H1 (cell line): Measurements from ENCODE around the gene PAWR. TPM values are rescaled to one million over a fixed set of nuclear protein-coding genes. Genes with fewer than 3 reads are reported as not detected.

Source experiments
- CTCF ChIA-PET: fragments of 300-600 bp; sonication (Branson Sonifier 250); formaldehyde crosslinking; loops from one replicate; lab custom pipeline; 2021; ENCODE audit not compliant: partially characterized antibody; lab: Charles Lee
- POLR2A ChIA-PET: fragments of 300-600 bp; sonication (Branson Sonifier 250); formaldehyde crosslinking; loops from one replicate; lab custom pipeline; 2021; ENCODE audit warnings: inconsistent platforms; ENCODE audit not compliant: partially characterized antibody; lab: Charles Lee
- DNase-seq, 2 experiments: peaks; one replicate each; pipeline versions ENCODE4 v3.0.0 to v3.0.0-alpha.2; 2010 to 2022; ENCODE audit warnings: low spot score in 2 of 2, low read depth in 1 of 2, mixed read lengths in 1 of 2
- FAIRE-seq: peaks from 2 replicates; lab custom pipeline; 2011; peaks lifted over from hg19 to GRCh38; lab: Jason Lieb, UNC
- H2AFZ ChIP-seq: 2 replicates; pipeline ENCODE4 v1.8.1; 2012; ENCODE audit warnings: low read length, inconsistent platforms
- H2AK5ac ChIP-seq: 2 replicates; pipeline ENCODE4 v1.6.1; 2013; ENCODE audit warnings: low read depth, low read length
- H2BK120ac ChIP-seq: replicated peaks from 2 replicates; pipeline ENCODE3; 2013; ENCODE audit warnings: low read depth, low read length, inconsistent platforms
- H2BK12ac ChIP-seq: 2 replicates; pipeline ENCODE4 v1.6.1; 2013; ENCODE audit warnings: low read depth, low read length
- H2BK15ac ChIP-seq: 2 replicates; pipeline ENCODE4 v1.6.1; 2013; ENCODE audit warnings: low read length
- H2BK20ac ChIP-seq: 2 replicates; pipeline ENCODE4 v1.6.1; 2013; ENCODE audit warnings: low read length
- H2BK5ac ChIP-seq: 2 replicates; pipeline ENCODE4 v1.6.1; 2013; ENCODE audit warnings: low read depth, low read length
- H3K14ac ChIP-seq: 2 replicates; pipeline ENCODE4 v1.6.1; 2013; ENCODE audit warnings: inconsistent platforms; ENCODE audit not compliant: insufficient read length
- H3K18ac ChIP-seq: 2 replicates; pipeline ENCODE4 v1.6.1; 2013; ENCODE audit warnings: low read length; ENCODE audit errors: extremely low read depth
- H3K23ac ChIP-seq: 2 replicates; pipeline ENCODE4 v1.6.1; 2013; ENCODE audit warnings: inconsistent platforms; ENCODE audit not compliant: insufficient read length
- H3K23me2 ChIP-seq: 2 replicates; pipeline ENCODE4 v1.6.1; 2013; ENCODE audit warnings: low read depth, low read length
- H3K27ac ChIP-seq: 2 replicates; pipeline ENCODE4 v1.6.1; 2011; ENCODE audit warnings: low read depth, low read length, inconsistent platforms
- H3K27me3 ChIP-seq, 4 experiments: replicated peaks in 1 of 4; 1 replicate in 1 of 4; 2 replicates in 3 of 4; pipeline versions ENCODE4 v1.6.1 to v1.8.1; 2011 to 2013; ENCODE audit warnings: low read length in 3 of 4, mild to moderate bottlenecking in 3 of 4, inconsistent platforms in 2 of 4, mixed read lengths in 2 of 4, moderate library complexity in 1 of 4; ENCODE audit not compliant: control insufficient read depth in 3 of 4, insufficient read depth in 3 of 4; ENCODE audit errors: extremely low read depth in 1 of 4
- H3K36me3 ChIP-seq, 4 experiments: 2 replicates each; pipeline versions ENCODE4 v1.6.1 to v1.8.1; 2011 to 2013; ENCODE audit warnings: mild to moderate bottlenecking in 4 of 4, low read length in 3 of 4, moderate library complexity in 2 of 4, control low read depth in 1 of 4, inconsistent platforms in 1 of 4; ENCODE audit not compliant: insufficient read depth in 4 of 4, control insufficient read depth in 2 of 4
- H3K4ac ChIP-seq: replicated peaks from 2 replicates; pipeline ENCODE3; 2013; ENCODE audit warnings: low read length, low read depth, mixed read lengths, inconsistent platforms; ENCODE audit not compliant: insufficient read length
- H3K4me1 ChIP-seq, 4 experiments: replicated peaks in 1 of 4; 1 replicate in 1 of 4; 2 replicates in 3 of 4; pipeline versions ENCODE4 v1.6.1 to v1.8.1; 2011 to 2013; ENCODE audit warnings: low read length in 3 of 4, inconsistent platforms in 2 of 4, mixed read lengths in 1 of 4; ENCODE audit not compliant: insufficient read depth in 4 of 4, control insufficient read depth in 3 of 4
- H3K4me2 ChIP-seq, 2 experiments: 2 replicates each; pipeline versions ENCODE4 v1.6.1 to v1.8.1; 2011 to 2013; ENCODE audit warnings: low read depth in 2 of 2, low read length in 2 of 2, control low read depth in 1 of 2, inconsistent platforms in 1 of 2, mild to moderate bottlenecking in 1 of 2; ENCODE audit not compliant: insufficient read depth in 1 of 2
- H3K4me3 ChIP-seq, 4 experiments: fragments of 200-600, 300-600 bp in 1 of 4; sonication (generic), shearing (Covaris generic), sonication (Bioruptor Twin) in 1 of 4; 2 replicates each; pipeline versions ENCODE4 v1.5.1 to v1.8.1; 2011 to 2016; ENCODE audit warnings: low read length in 4 of 4, low read depth in 3 of 4, control low read depth in 2 of 4, inconsistent platforms in 2 of 4, mild to moderate bottlenecking in 2 of 4, mixed read lengths in 1 of 4, moderate library complexity in 1 of 4; ENCODE audit not compliant: insufficient read depth in 2 of 4; ENCODE audit errors: extremely low read depth in 1 of 4
- H3K56ac ChIP-seq: replicated peaks from 2 replicates; pipeline ENCODE3; 2013; ENCODE audit warnings: low read depth, mild to moderate bottlenecking, mixed read lengths, low read length, inconsistent platforms; ENCODE audit not compliant: insufficient read length
- H3K79me1 ChIP-seq: 2 replicates; pipeline ENCODE4 v1.6.1; 2013; ENCODE audit warnings: low read depth, low read length, control low read depth
- H3K79me2 ChIP-seq, 2 experiments: 2 replicates each; pipeline versions ENCODE4 v1.6.1 to v1.8.1; 2012 to 2013; ENCODE audit warnings: low read length in 2 of 2, mild to moderate bottlenecking in 2 of 2, inconsistent platforms in 1 of 2; ENCODE audit not compliant: insufficient read depth in 2 of 2, control insufficient read depth in 1 of 2
- H3K9ac ChIP-seq, 4 experiments: replicated peaks in 1 of 4; 1 replicate in 1 of 4; 2 replicates in 3 of 4; pipeline versions ENCODE4 v1.6.1 to v1.8.1; 2011 to 2013; ENCODE audit warnings: low read depth in 3 of 4, low read length in 3 of 4, control low read depth in 2 of 4, mild to moderate bottlenecking in 2 of 4, moderate library complexity in 2 of 4, inconsistent platforms in 1 of 4; ENCODE audit errors: extremely low read depth in 1 of 4
- H3K9me3 ChIP-seq, 2 experiments: 2 replicates each; pipeline versions ENCODE4 v1.6.1 to v1.8.1; 2012 to 2013; ENCODE audit warnings: mild to moderate bottlenecking in 2 of 2, moderate library complexity in 2 of 2, control low read depth in 1 of 2, inconsistent platforms in 1 of 2, low read depth in 1 of 2, low read length in 1 of 2, mixed read lengths in 1 of 2; ENCODE audit not compliant: insufficient read depth in 2 of 2
- H4K20me1 ChIP-seq, 2 experiments: replicated peaks in 1 of 2; 2 replicates each; pipeline versions ENCODE3 to v1.8.1; 2011 to 2013; ENCODE audit warnings: inconsistent platforms in 2 of 2, low read length in 2 of 2, mild to moderate bottlenecking in 1 of 2; ENCODE audit not compliant: insufficient read depth in 2 of 2, control insufficient read depth in 1 of 2
- H4K5ac ChIP-seq: 2 replicates; pipeline ENCODE4 v1.6.1; 2013; ENCODE audit warnings: low read length, low read depth, mixed read lengths, inconsistent platforms; ENCODE audit not compliant: insufficient read length
- H4K8ac ChIP-seq: 2 replicates; pipeline ENCODE4 v1.8.0; 2013; ENCODE audit warnings: mild to moderate bottlenecking, moderate library complexity, low read length, inconsistent platforms; ENCODE audit not compliant: insufficient read depth; ENCODE audit errors: extremely low read depth
- H4K91ac ChIP-seq: replicated peaks from 2 replicates; pipeline ENCODE3; 2013; ENCODE audit warnings: low read length, mixed read lengths, inconsistent platforms; ENCODE audit not compliant: insufficient read length
- CTCF ChIP-seq, 3 experiments: IDR thresholded peaks; 1 replicate in 2 of 3; 2 replicates in 1 of 3; pipeline versions ENCODE4 v1.5.1 to v1.6.1; 2011; ENCODE audit warnings: low read length in 3 of 3, mild to moderate bottlenecking in 3 of 3, inconsistent platforms in 2 of 3, low read depth in 1 of 3, moderate library complexity in 1 of 3; ENCODE audit not compliant: insufficient read depth in 1 of 3; ENCODE audit errors: control extremely low read depth in 1 of 3
- RAD21 ChIP-seq, 2 experiments: IDR thresholded peaks in 1 of 2; conservative IDR thresholded peaks in 1 of 2; 2 replicates each; pipeline ENCODE4 v1.6.1; 2011; ENCODE audit warnings: low read depth in 2 of 2, low read length in 2 of 2, improper control_type of control experiment in 1 of 2, inconsistent platforms in 1 of 2, mild to moderate bottlenecking in 1 of 2, moderate library complexity in 1 of 2
- SIN3A ChIP-seq, 2 experiments: IDR thresholded peaks in 1 of 2; conservative IDR thresholded peaks in 1 of 2; 2 replicates each; pipeline ENCODE4 v1.6.1; 2011 to 2012; ENCODE audit warnings: low read length in 2 of 2, improper control_type of control experiment in 1 of 2, low read depth in 1 of 2, mild to moderate bottlenecking in 1 of 2
- SRF ChIP-seq: IDR thresholded peaks from 2 replicates; pipeline ENCODE4 v1.6.1; 2011; ENCODE audit warnings: mild to moderate bottlenecking, low read depth, low read length, moderate library complexity
- WGBS, 2 experiments: shearing (Covaris generic) in 1 of 2; methylation state at CpG; one replicate each; pipeline versions ENCODE4 v1.1.6 to v1.1.7; 2013 to 2015; ENCODE audit warnings: low lambda C conversion rate in 2 of 2, mixed read lengths in 2 of 2, inconsistent platforms in 1 of 2, low coverage in 1 of 2, missing lambda C conversion rate in 1 of 2; ENCODE audit not compliant: insufficient replicate concordance in 2 of 2, insufficient coverage in 1 of 2, insufficient read length in 1 of 2; ENCODE audit errors: extremely low coverage in 1 of 2, missing lambda C conversion rate in 1 of 2; 5-methylcytosine and 5-hydroxymethylcytosine counted together
- polyA plus RNA-seq, 7 experiments: library from polyadenylated mRNA; depleted of rRNA in 3 of 7; stranded (reverse) in 5 of 7; unstranded in 2 of 7; fragments of >200 nt in 5 of 7; fragments of 200-250 nt in 2 of 7; gene quantifications; 1 replicate in 5 of 7; 2 replicates in 1 of 7; 4 replicates in 1 of 7; pipeline versions ENCODE4 v1.2.1 to v1.2.3, GENCODE V29; 2011 to 2013; ENCODE audit warnings: missing spikeins in 2 of 7, mixed read lengths in 2 of 7
- total RNA-seq: library from RNA; stranded (reverse); fragmentation: NEBNext Ultra II Directional; extraction: Animal tissue kit (Norgen Biotek cat#: 25700); gene quantifications from 2 replicates; pipeline ENCODE4 v1.2.1, GENCODE V29; 2021

Gene PAWR
- total and polyA plus RNA-seq, 2 of the 8 experiments (the other 6 are each of a cell fraction or from before 2014, with no cell fraction given), result 28.3 to 327 TPM

- CTCF ChIA-PET, result interaction anchor here (0.6 to 1.7 kb wide), 15 partner anchors 11 to 316 kb away, joined by 3 to 6 read pairs (median 4); partner anchors contain the start of gene PAWR
- no peak overlapping the region for H2AFZ ChIP-seq
- DNase-seq, result no peak
Measured at GRCh38 chr12:79737875-79738718, 47.3 kb upstream of the PAWR start.

More at GRCh38 chr12:79737875-79738718, 47.3 kb upstream of the PAWR start:
- Histone ChIP-seq H3K56ac (no peak overlapping the region), H4K20me1 (no peaks in the 10 kb centered on the region), H3K23me2 (no peaks in the 10 kb centered on the region), H3K4me3 (no peak overlapping the region), H3K23ac (no peak overlapping the region), H3K4ac (no peak overlapping the region), H2AK5ac (no peak overlapping the region), H2BK15ac (no peak overlapping the region), H3K4me1 (no peaks in the 10 kb centered on the region), H3K9ac (no peak overlapping the region), H3K18ac (no peak overlapping the region), H2BK20ac (no peak overlapping the region; the same call in 1 of the 2 replicates), H3K27me3 (no peaks in the 10 kb centered on the region), H3K9me3 (no peaks in the 10 kb centered on the region), H2BK12ac (no peak overlapping the region), H4K8ac (no peak overlapping the region), H3K14ac (no peak overlapping the region), H3K79me1 (no peaks in the 10 kb centered on the region), H3K4me2 (no peak overlapping the region), H4K5ac (peak overlapping the region; percentile 44), H2BK120ac (no peak overlapping the region), H2BK5ac (no peak overlapping the region), H3K27ac (no peak overlapping the region), H3K79me2 (no peaks in the 10 kb centered on the region), H4K91ac (no peak overlapping the region), H3K36me3 (no peaks in the 10 kb centered on the region)
- peak; percentile 75 for TF ChIP-seq RAD21 (IDR thresholded peaks at IDR 0.05 in 1 of 2, conservative IDR thresholded peaks at IDR 0.05 in 1 of 2; ENCODE audit: low read depth in 2 of 2, low read length in 2 of 2)
- no peak for TF ChIP-seq SIN3A (conservative IDR thresholded peaks at IDR 0.05 in 1 of 2, IDR thresholded peaks at IDR 0.05 in 1 of 2; ENCODE audit: low read depth in 1 of 2, low read length in 2 of 2)
- TF ChIP-seq SRF, result no peak
- TF ChIP-seq CTCF (IDR thresholded peaks at IDR 0.05; ENCODE audit: control extremely low read depth in 1 of 3, insufficient read depth in 1 of 3, low read depth in 1 of 3, low read length in 3 of 3), result peak in 2 of 3 experiments; percentile 46 to 63; a peak in 2 of 4 replicates
- POLR2A ChIA-PET, result interaction anchor here (1.3 kb wide), 1 partner anchor 49 kb away, joined by 3 read pairs; no protein-coding TSS in a partner anchor
- FAIRE-seq, result peak; percentile 78
- 34% methylated on average over 4 of the region's 4 CpGs; no CpG with 5 or more reads in 1 of the 2 experiments for WGBS, 2 experiments
